Ovary (tissue), 9 donors: ENCODE results near the gene PRPSAP1. TPM values are rescaled to one million over a fixed set of nuclear protein-coding genes. Genes with fewer than 3 reads are reported as not detected.

Source experiments
- DNase-seq, 5 donors: peaks; one replicate each; pipeline ENCODE4 v3.0.0-alpha.2; 2019 to 2020
- H3K27ac ChIP-seq, 2 donors: fragments of 200-600 bp; one replicate each; pipeline versions ENCODE4 v1.5.1 to v1.8.0; 2019 to 2022
- H3K27me3 ChIP-seq: fragments of 200-600 bp; one replicate; pipeline ENCODE4 v1.8.0; 2022
- H3K36me3 ChIP-seq: fragments of 200-600 bp; sonication (generic); one replicate; pipeline ENCODE4 v1.5.1; 2019
- H3K4me1 ChIP-seq: one replicate; pipeline ENCODE4 v1.8.1; 2013; ENCODE audit warnings: mild to moderate bottlenecking, moderate library complexity; ENCODE audit not compliant: insufficient read depth
- H3K4me3 ChIP-seq: fragments of 200-600 bp; sonication (generic); one replicate; pipeline ENCODE4 v1.5.1; 2017
- H3K9me3 ChIP-seq, 2 donors: fragments of 200-600 bp in 1 of 2; sonication (generic) in 1 of 2; one replicate each; pipeline versions ENCODE4 v1.5.1 to v1.8.1; 2013 to 2019; ENCODE audit warnings: mild to moderate bottlenecking in 1 of 2, moderate library complexity in 1 of 2
- CTCF ChIP-seq, 3 donors: fragments of 450-650 bp in 2 of 3; fragments of 200-600 bp in 1 of 3; IDR thresholded peaks; one replicate each; pipeline versions ENCODE4 v1.5.1 to v1.8.0; 2016 to 2022; ENCODE audit warnings: antibody characterized with exemption in 3 of 3, mild to moderate bottlenecking in 1 of 3
- EP300 ChIP-seq: sonication (generic); formaldehyde crosslinking; IDR thresholded peaks from one replicate; pipeline ENCODE4 v1.6.1; 2017; ENCODE audit warnings: antibody characterized with exemption
- POLR2A ChIP-seq: fragments of 450-650 bp; IDR thresholded peaks from one replicate; pipeline ENCODE4 v1.6.1; 2017; ENCODE audit warnings: antibody characterized with exemption, mild to moderate bottlenecking, moderate library complexity
- WGBS, 3 donors: extraction: QIAGEN DNeasy Blood & Tissue Kit in 1 of 3; methylation state at CpG; one replicate each; pipeline versions ENCODE4 v1.1.5 to v1.1.7; 2013 to 2017; 5-methylcytosine and 5-hydroxymethylcytosine counted together
- intact Hi-C, 4 donors: fragments of 100-400 bp; cut with DNase I; formaldehyde crosslinking; loops; one replicate each; pipeline versions ENCODE4 v1.11.0 to v1.15.1; 2022 to 2023
- polyA plus RNA-seq, 2 donors: library from polyadenylated mRNA; stranded (reverse); fragments of 200-250 nt in 1 of 2; fragments of 350-450 nt in 1 of 2; fragmentation: Illumina TruSeq in 1 of 2; extraction: RNeasy Lipid Tissue Mini Kit (QIAGEN cat#74804) in 1 of 2; gene quantifications; one replicate each; pipeline ENCODE4 v1.2.3, GENCODE V29; 2013 to 2014
- total RNA-seq, 7 donors: library from RNA; depleted of rRNA in 2 of 7; stranded (reverse); fragments of >200 nt in 2 of 7; fragmentation: NEBNext Ultra II Directional in 3 of 7; extraction: Animal tissue kit (Norgen Biotek cat#: 25700) in 3 of 7; gene quantifications; one replicate each; pipeline versions ENCODE4 v1.1.0 to v1.2.4, GENCODE V29; 2016 to 2023
- donor health status: DM: no; HTN: no; CAD: no; lungs with moderate emphysema.
- donor health status: DM: no; HTN: no; CAD: no.
- donor health status: Bipolar disorder and iron deficiency.
- donor health status: DM: yes; HTN: yes; CAD: no.
- donor health status: DM: no; HTN: no; CAD: no.
- donor health status: DM: yes; HTN: yes; CAD: no.

The PRPSAP1 gene
- total and polyA plus RNA-seq, 9 donors: 26.1 to 57.9 (median 44.5) TPM

- no peaks in the 10 kb centered on the region for H3K27me3 ChIP-seq
- no peak for TF ChIP-seq CTCF (IDR thresholded peaks at IDR 0.05)
- no peak for TF ChIP-seq POLR2A
- no peak for TF ChIP-seq EP300
- DNase-seq: peak in 2 of 5 donors; percentile 34 to 40
- H3K27ac ChIP-seq: peak overlapping the region; percentile 68 to 78
- H3K36me3 ChIP-seq: no peaks in the 10 kb centered on the region
- 3 to 5% (median 3%) methylated on average over 10 to 12 of the region's 12 CpGs for WGBS, 3 donors
- H3K4me3 ChIP-seq: peak overlapping the region; percentile 73
- no peaks in the 10 kb centered on the region for H3K9me3 ChIP-seq
- intact Hi-C loops: no loop called here
- peaks cover 7% of the 10 kb centered on the region for H3K4me1 ChIP-seq
Observed at GRCh38 chr17:76266244-76266938, 87.3 kb downstream of the PRPSAP1 start.

DNA sequence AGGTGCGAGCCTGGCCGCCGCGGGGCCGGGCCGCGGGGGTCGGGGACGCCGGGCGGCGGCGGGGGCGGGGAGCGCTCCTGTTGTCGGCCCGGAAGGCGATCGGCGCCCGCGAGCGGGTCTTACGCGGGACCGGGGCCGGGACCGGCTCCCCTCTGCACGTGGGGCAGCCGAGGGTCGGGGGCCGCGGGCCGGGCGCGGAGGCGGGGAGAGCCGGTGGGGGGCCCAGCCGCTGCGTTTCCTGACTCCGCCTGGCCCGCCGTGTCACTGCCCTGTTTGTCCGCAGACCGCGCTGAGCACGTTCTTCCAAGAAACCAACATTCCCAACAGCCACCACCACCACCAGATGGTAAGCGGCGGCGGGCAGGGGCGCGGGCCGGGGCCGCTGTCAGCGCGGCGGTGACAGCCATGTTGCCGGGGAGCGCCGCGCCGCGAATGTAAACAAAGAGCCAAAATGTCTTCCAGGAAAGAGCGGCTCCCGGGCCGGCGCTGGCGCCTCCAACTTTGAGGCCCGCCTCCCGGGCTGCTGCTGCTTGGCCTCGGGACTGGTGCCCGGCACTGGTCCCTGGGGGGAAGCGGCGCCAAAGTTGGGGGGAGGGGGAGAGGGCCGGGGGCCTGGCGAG is 88.0 kb downstream of the PRPSAP1 start:
- no peak for TF ChIP-seq CTCF (IDR thresholded peaks at IDR 0.05)
- no peak for TF ChIP-seq POLR2A
- no peak for TF ChIP-seq EP300
- DNase-seq: peak; percentile 55 to 82 (median 73)
- peaks cover 5% of the 10 kb centered on the region for H3K4me1 ChIP-seq
- WGBS, 3 donors: 1% methylated on average over 38 to 76 of the region's 76 CpGs
- no peaks in the 10 kb centered on the region for H3K36me3 ChIP-seq
- peak overlapping the region; percentile 68 to 78 for H3K27ac ChIP-seq
- peak overlapping the region; percentile 73 for H3K4me3 ChIP-seq
- H3K27me3 ChIP-seq: no peaks in the 10 kb centered on the region
- intact Hi-C loops: no loop called here
- no peaks in the 10 kb centered on the region for H3K9me3 ChIP-seq

DNA sequence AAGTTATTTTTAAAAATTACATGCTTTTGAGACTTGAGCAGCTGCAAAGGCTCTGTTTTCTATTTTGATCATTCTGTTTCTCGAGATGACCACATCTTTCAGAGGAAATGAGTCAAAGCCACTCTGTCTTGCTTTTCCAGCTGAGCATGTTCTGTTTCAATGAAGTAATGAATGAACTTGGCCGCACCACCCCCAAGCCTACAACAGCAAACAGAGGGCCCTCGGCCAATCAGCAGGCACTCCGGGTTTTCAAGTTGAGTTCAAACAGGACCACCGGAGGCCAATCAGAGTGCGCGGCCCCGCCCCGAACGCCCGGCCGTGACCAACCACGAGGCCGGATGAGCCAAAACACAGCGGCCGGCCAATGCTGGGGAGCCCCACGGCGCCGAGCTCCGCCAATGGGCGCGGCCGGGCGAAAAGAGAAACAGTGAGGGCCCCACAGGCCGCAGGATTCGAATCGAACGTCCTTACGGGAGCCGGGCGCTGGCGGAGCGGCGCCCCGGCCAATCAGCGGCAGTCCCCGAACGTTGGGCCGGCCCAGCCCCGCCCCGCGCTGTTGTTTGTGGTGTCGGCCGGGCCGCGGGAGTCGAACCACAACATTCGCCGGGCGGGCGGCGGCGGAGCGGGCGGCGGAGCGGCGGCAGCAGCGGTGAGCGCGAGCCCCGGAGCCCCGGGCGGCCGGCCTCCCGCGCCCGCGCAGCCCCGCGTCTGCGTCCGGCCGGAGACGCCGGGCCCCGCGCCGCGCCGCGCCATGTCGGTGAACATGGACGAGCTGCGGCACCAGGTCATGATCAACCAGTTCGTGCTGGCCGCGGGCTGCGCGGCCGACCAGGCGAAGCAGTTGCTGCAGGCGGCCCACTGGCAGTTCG is 88.7 kb downstream of the PRPSAP1 start, which contains the start of gene UBALD2:
Gene UBALD2 (plus strand): TSS at position 594 of the 869 bp plus-strand sequence. CDS start 158 bp downstream, at position 752.
- H3K36me3 ChIP-seq: no peaks in the 10 kb centered on the region
- peaks cover 5% of the 10 kb centered on the region for H3K4me1 ChIP-seq

More for the DNA sequence above, 88.7 kb downstream of the PRPSAP1 start, which contains the start of gene UBALD2:
- peak within 1 kb of the TSS; percentile 73 for H3K4me3 ChIP-seq
- DNase-seq: peak; percentile 97 to 99 (median 98)
- H3K27ac ChIP-seq: peak within 1 kb of the TSS; percentile 68 to 78
- WGBS, 3 donors: 0 to 1% (median 0%) methylated on average over 26 to 94 of the region's 94 CpGs
- H3K27me3 ChIP-seq: no peaks in the 10 kb centered on the region
- intact Hi-C loops: no loop called here
- no peak for TF ChIP-seq EP300
- peak; percentile 57 for TF ChIP-seq POLR2A
- TF ChIP-seq CTCF (IDR thresholded peaks at IDR 0.05): no peak
- no peaks in the 10 kb centered on the region for H3K9me3 ChIP-seq
